Fibroblast of peridontal ligament (primary cell): ENCODE results near the gene EMP1.

ENCODE experiments used
- DNase-seq: peaks from one replicate; pipeline ENCODE4 v3.0.0-alpha.2; 2010; ENCODE audit errors: extremely low read depth

EMP1 gene

GRCh38 chr12:13197526-13198143, 1.1 kb downstream of the EMP1 start:
- DNase-seq: peak; percentile 69

DNA sequence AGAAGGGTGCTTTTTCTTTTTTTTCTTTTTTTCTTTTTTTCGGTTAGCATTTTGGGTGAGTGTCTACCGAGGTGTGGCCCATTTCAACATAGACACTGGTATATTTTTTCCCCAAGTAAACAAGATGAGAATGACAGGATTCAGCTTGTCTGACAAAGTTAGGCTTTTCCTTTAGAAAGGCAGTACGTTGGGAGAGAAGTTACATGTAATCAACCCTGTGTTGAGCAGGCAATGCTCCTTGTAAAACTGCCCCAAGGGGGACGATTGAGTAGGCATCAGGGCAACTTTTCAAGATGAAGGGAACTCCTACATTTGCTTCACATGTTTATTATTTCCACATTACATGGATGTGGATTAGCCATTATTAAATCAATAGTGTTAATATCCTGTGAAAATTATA, 1.7 kb downstream of the EMP1 start:
- DNase-seq: peak; percentile 48

DNA sequence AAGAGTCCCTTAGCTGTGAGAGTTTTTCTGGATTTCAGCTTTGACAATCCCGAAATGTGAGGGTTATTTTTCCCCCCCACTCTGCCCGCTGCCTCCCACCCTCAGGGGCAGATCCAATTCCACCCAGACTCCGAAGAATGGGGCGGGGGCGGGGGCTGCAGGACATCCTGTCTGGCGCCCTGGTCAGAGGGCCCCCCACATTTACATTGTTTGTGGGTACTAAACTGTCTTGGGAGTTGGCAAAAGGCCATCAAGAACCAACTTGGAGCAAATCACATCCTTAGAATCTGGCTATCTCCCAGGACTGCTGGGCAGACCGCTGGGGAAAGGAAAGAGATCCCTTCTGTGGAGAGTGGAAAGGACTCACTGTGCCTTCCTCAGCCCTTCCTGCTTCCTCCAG, 2.4 kb downstream of the EMP1 start:
- peak; percentile 68 for DNase-seq

GRCh38 chr12:13199592-13199991, 3.1 kb downstream of the EMP1 start:
- DNase-seq: no peak

- DNase-seq: no peak
Observed at GRCh38 chr12:13200841-13201240, 4.3 kb downstream of the EMP1 start.

GRCh38 chr12:13203034-13203922, 6.8 kb downstream of the EMP1 start:
- DNase-seq: no peak

DNA sequence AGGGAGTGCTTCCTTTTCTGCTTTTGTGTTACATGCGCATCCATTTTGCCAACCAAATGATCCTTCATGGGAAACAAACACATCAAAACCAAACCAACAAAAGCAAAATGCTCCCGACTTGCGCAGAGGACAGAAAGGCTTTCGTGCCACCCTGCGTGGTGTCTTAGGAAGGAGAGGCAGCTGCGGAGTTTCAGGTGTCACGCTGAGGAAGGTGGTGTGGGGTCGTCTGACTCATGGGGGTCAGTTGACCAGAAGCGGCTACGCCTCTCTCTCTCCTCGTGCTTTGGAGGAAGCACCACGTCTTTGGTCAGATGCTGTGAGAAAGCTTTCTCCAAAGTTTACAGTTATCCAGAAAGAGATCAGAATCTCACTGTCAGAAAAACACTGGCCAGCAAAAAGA, 7.9 kb downstream of the EMP1 start:
- DNase-seq: no peak

DNA sequence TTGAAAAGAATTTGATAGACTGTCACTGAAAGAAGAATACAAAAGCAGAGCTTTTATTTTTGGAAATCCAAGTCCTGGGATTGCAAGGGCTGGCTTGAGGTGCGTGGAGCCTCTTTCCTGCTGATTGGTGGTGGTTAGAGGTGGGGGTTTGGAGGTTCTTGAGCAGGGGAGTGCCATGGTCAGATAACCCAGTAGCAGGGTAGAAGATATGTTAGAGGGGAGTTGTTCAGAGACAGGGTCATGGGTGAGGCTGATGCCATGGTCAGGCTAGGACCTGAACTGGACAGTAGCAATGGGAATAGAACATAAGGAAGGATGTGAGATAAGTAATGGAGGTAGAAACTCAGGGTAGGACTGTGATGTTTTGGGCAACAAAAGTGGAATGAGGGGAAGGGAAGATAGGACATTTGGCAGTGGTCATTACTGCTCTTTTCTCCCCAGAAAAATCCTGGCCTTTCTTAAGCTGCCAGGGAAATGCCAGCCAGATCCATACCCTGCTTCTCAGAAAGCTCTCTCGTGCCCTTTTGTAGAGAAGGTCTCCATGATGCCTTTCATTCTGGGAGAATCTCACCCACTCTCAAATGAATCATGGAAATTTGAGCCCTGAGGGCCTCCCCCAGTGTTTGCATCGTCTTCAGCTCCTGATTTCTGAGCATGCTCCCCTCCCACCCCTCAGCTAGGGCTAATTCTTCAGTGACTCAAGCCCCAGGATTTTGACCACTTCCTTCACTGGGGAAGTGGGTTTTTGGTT, 9.5 kb downstream of the EMP1 start:
- peak; percentile 97 for DNase-seq

DNA sequence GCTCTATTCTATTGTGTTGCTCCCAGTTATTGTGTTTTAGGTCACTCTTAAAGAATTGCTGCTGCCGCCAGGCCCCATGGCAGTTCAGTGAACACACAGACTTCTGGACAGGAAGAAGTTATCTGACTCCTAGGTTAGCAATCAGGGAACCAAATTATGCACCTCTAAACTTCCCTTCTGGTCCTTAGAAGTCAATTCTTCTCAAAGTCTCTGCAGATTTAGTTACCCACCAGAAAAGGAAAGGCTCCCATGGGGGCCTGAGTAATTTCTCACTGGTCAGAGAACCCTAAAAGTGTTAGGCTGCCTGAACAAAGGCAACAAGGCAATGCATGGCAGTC, 10.0 kb downstream of the EMP1 start:
- DNase-seq: no peak

DNA sequence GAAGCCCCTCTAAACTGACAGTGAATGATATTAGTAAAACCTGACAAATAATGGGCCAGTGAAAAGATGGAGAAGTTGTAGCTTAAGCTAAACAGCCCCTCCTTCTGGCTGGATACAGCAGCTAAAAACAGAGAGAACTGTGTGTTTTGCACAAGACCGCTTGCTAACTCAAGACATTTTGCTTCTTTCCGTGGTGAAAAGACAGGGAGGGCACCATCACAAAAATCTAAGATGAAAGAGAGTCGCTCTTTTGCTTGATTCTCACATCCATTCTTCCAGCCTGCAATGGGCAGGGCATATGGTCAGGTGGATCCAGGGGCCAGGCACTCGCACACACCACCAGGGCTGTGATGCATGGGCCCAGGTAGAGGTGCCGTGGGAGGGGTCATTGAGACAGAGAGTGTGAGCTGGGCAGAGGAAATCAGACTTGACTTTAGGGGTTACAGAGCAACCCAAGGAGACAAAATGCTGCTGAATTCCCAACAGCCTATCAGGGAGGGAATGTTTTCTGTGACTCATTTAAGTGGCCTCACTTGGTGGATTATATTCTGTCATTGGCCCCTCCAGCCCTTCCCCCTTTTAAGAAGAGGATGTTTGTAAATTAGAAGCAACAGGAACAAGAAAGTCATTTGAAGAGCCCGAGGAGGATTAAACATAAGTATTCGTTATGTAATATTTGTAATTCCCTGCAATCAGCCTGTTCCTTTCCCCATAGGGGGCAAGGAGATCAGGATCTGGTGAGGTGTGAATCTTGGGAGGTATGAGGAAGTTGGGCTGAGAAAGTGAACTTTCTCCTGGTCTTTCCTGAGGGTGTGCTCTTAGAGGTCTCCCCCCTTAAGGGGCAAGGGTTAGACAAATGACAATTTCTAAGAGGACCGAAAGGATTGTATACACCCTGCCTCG, 12.3 kb downstream of the EMP1 start:
- DNase-seq: peak; percentile 62

DNA sequence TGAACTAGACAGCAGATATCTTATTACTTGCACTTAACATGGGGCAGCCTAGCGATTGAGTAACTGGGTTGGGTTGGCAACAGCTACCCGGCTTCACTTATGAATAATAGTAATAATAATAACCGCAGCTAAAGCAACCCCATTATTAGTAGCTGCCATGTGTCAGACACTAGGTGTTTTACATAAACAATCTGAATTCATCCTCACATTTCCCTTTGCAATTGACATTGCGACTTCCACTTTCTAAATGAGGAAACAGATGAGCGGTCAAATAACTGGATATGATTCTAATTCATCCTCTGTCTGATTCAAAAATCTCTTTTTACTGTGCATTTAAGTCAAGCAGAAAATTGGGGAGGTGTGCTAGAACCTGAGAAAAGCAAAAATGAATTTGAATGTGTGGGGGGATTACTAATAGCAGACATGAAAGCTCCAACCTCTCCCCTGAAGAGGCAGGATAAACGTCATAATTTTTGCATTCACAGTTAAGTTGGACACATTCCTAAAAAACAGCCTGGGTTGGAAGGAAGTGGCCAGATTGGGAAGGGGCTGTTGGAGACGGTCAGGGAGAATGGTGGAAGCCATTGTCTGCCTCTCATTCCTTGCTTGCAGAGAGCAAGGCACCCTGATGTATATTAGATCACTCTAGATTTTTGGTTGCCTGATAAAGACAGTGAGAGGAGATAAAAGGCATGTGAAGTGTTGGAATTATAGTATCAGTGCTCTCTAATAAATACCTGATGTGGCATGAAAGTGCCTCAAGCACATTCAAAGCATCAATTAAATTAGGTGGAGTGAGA, 13.1 kb downstream of the EMP1 start:
- no peak for DNase-seq

DNA sequence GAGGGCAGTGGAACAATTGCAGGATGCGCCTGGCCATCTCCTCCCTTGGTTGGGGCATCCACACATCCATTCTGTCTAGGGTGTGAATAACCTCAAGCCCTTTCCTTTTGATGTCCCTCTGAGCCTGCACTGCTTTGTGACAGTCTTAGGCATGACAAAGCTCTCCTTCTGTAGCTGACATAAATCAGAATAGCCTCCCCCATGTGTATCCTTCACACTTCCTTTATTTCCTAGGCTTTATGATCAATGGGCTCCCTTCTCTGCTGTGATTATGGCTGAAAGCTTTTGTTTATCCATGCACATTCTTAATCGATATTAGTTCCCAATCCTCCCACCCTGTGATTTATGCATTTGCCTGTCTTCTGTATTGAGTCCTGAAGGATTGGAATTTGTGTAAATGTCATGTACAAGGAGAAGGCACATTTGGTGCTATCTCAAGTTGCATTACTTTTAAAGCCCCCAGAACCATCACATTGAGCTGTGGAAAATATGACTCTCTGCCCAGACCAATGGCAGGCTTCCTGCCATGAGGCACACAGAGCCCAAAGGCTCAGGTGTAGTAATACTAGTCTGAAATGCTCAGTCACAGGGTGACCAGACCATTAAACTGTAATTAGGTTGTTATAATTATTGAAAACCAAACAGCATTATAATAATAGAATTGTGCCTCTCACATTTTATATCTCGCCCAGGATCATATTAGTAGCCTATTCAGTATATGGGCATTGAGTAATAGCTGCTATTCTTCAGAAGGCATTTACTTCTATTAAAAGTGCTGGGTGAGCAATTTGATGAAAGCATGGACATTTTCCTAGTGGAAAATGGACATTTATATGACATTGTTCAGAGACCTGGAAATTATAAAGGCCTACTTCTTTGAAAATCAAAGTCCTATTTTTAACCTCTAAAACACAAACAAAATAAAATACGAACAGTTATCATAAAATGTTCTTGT, 14.0 kb downstream of the EMP1 start:
- DNase-seq: no peak

DNA sequence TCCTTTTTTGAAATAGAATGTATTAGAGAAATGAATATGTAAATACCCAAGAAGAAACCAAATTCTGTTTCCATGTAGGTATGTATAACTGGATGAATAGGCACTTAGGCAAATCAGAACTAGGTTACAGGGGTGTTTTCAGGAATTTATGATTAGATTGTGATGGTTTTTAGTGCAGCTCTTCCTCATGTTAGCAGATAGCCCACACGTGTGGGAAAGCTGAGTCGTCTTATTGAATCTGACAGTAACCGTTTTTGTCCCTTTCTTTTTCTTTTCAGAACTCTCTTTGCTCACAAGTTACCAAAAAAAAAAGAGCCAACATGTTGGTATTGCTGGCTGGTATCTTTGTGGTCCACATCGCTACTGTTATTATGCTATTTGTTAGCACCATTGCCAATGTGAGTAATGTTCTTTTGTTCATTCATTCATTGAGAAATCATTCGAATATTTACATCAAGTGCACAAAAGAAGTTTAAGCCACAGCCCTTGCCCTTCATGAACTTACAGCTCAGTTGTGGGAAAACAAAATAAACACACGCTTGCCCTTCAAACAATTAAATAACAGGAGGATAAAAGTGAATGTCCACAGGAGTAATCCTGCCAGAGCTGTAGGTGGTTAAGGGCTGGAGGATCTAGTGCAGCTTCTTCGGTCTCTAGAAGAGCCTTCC, 14.8 kb downstream of the EMP1 start:
- peak; percentile 51 for DNase-seq

DNA sequence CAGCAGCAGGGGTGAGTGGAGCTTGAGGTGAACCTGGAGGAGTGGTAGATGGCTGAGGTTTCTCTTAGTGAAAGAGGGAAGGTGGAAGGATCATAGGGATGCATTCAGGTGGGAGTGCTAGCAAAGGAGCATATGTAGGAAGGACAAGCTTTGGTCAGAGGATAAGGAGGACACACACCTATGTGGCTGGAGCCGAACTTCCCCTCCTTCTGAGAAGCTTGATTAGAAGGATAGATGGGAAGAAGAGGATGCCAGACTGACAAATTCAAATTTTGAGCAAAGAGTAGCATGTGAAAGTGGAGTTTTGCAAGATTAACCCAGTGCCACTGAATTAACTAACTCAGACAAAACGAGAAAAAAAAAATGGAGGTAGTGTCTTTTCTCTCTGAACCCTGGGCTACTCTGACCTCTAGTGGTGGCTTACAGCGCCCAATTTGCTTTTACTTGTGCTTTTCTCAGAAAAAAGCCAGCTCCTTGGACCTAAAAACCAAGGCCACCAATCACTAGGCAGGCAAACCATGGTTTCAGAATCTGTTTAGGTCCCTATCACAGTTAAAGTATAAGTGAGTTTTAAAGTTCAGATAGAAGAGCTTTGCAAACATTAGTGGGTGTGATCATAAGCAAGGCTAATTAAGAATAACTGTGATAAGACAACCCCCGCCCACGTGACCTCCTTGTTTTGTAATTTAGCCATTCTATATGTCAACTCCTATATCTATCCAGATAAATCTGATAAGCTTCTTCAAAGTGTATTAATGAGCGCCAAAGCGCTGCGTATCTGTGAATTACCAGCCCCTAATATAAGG, 15.5 kb downstream of the EMP1 start:
- DNase-seq: peak; percentile 88

- DNase-seq: no peak
Observed at GRCh38 chr12:13215056-13215455, 18.5 kb downstream of the EMP1 start.

GRCh38 chr12:13218641-13219040, 22.1 kb downstream of the EMP1 start:
- no peak for DNase-seq

- DNase-seq: no peak
Observed at GRCh38 chr12:13219320-13219719, 22.8 kb downstream of the EMP1 start.

GRCh38 chr12:13220838-13221237, 24.3 kb downstream of the EMP1 start:
- DNase-seq: peak; percentile 41
